NCI-H510A treated with DMSO at 0.1 percent for 48 hours (cell line): ENCODE results near the gene HOXA7.

Source experiments
- DNase-seq: peaks from one replicate; lab custom pipeline; 2025; lab: John Stamatoyannopoulos, UW

Gene HOXA7

DNA sequence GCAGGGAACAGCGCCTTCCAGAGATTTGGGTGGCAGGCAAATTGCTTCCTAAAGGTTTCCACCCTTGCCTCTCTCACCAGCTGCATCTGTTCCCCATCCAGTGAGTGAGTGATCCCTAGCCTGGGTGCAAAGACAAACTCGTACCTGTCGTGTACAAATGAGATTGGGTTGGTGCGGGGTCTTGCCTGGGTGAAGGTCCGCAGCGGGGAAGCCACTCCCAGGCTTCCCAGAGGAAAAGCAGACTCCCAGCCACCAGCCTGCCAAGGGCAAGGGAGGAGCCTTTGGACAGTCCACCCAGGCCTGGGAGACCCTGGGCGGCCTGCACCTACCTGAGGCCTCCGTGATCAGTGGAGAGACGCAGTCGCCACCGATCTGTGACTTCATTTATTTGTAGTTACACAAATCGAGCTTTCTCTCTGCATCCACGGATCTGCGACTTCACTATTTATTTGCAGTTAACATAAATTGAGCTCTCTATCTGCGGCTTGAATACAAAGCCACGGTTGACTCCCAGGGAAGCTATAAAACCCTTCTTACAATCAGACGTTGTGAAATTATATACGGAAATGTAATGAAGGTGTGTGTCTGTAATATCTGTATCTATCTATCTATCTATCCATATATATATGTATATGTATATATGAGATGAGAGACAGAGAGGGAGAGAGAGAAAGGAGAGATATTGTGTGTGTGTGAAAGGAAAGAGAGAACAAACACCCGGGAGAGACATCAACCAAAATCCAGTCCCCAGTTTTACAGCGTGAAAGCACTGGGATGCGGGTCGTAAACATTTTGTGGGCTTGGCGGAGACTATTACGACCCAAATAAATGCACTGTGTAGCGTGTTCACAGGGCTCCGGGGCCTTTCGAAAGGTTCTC lies 3.0 kb upstream of the HOXA7 start:
- peak; percentile 51 for DNase-seq

DNA sequence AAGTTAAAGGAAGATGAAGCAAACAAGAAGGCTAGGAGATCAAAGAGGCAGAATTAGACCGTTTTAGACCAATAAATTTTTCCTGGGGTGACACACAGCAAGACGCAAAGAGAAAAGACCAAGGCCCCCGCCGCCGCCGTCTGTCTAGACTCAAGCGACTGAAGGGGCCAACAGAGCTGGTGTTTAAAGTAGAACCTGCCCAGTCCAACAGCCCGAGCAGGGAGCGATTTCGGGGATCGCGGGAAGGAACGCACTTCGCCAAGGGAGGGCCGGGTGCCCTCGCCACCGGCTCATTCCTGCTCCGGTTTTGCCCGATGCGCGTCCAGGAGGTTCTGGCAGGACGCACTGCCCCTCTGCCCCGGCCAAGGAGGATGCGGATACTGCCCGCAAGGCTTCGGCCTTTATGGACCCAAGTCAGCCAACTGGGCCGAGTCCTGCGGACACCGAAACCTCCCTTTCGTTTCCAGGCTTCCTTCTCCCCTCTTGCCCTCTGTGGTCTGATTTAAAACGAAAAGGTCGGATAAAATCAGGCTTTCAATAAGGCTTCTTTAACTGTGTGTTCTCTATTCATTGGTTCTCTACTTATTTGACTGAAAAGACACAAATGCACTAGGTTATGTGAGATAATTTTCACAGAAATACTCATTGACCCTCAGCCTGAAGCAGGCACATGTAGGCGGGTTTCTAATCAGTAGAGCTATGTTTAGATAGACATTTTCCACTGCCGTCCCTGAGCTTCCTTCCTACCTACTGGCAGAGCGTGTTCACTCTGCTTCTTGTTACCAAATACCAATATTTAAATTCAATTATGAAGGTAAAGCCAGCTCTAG lies 2.2 kb upstream of the HOXA7 start:
- peak; percentile 24 for DNase-seq

DNA sequence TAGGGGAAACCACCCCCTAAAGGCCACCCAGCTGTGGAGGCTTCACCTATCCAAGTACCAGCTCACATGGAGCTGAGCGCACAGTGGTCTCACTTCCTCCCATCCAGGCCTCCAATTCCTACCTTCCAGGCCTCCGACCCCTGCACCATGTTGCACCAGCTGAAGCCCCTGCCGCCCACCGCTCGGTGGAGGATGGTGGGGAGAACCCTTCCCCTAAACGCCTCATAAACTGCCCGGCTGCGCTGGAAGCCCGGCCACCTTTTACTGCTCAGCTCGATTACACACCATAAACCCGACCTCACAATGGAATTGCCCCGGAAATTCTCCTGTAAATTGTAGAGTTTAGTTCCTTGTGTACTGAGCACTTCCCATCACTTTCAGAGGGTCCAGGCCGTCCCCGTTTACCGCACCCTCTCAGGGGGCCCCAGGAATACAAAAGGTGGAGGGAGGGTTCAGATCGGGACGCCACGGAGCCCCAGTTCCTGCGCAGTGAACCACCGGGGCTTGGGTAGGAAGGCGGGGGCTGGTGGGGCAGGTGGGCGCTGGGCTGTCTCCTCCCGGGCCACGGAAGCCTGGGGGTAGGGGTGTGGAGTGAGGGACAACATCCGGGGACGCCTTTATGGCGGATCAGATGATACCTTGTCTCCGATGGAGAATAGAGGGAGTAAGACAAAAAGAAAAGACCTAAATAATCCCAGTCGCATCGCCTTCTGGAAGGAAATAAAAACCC lies 1.4 kb upstream of the HOXA7 start:
- no peak for DNase-seq

DNA sequence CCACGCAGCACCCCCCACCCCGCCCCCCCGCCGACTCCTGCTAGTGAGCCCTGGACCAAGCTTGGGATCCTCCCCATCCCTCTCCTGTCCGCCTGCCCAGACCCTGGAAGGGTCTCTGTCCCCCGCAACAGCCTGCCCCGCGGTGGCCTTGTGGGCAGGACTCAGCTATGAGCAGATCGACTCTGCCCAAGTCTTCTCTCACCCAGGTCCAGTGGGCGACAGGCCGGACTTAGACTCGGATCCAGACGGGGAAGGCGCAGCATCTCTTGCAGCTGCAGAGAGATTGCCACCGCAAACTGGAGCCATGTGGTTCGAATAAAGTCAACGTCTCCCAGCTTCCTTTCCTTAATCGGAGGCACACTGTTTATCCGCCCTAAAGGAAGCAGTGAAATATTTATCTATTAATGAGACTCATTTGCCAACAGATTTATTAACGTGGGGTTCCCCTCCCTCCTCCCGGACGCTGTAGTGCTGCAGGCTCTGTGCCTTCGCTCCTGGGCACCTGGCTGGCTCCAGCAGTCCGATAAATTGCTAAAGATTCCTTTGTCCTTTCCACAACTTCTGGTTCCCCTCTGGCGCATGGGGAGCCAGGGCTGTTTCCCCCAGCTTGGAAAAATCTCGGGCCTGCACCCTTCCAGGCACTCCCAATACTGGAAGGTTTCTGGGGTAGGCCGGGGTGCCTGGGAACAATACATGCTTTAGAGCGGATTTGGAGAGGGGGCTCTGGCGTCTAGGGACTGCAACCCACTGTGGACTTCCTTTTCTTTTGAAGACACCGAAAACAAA lies 634 bp upstream of the HOXA7 start:
- no peak for DNase-seq

DNA sequence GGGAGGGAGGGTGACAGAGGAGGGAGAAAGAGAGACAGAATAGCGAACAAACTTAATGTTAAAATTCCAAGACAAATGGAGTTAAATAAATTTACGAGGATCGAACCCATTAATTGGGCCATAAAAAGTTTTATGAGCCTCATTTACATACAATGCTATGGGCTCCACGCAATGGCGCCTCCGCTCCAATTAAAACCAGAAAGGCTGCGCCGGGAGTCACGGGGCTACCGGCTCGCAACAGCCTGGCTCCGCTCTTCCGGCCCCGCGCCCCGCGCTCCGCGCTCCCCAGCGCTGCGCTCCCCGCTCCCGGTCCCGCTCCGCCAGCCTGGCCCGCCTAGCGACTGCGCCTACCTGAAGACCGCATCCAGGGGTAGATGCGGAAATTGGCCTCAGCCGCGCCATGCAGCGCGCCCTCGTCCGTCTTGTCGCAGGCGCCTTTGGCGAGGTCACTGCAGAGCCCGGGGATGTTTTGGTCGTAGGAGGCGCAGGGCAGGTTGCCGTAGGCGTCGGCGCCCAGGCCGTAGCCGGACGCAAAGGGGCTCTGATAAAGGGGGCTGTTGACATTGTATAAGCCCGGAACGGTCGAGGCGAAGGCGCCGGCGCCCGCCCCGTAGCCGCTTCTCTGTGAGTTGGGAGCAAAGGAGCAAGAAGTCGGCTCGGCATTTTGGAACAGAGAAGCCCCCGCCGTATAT lies 513 bp downstream of the HOXA7 start:
- DNase-seq = peak; percentile 61

DNA sequence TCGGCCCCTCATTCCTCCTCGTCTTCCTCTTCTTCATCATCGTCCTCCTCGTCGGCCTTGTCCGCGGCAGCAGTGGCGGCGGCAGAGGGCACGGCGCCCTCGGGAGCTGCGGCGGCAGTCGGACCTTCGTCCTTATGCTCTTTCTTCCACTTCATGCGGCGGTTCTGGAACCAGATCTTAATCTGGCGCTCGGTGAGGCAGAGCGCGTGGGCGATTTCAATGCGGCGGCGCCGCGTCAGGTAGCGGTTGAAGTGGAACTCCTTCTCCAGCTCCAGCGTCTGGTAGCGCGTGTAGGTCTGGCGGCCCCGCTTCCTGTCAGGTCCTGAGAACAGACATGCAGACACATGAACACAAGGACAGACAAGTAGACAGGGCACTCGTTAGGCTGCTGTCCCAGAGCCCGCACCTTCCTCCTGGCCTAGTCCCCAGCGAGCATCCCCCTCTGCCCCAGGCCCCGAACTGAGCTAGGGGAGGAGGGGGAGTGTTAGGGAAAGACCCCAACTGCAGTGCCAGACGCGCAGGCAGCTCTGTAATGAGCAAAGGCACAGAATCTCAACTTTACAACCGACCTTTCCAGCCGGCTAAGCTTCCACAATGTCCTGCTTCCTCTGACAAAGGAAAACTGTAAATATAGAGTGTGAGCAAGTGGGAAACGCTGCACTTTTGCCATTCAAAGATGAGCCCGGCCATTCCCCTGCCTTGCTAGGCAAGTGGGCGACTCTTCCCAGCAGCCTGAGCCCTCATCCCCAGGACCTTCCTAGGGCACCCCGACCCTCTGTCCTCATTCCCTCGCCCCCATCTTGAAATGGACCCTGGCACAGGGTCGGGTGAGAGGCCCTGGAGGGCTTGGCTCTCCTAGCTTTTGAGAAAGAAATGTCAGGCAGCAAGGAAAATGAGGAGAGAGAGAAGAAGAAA lies 1.3 kb downstream of the HOXA7 start:
- DNase-seq = no peak

DNA sequence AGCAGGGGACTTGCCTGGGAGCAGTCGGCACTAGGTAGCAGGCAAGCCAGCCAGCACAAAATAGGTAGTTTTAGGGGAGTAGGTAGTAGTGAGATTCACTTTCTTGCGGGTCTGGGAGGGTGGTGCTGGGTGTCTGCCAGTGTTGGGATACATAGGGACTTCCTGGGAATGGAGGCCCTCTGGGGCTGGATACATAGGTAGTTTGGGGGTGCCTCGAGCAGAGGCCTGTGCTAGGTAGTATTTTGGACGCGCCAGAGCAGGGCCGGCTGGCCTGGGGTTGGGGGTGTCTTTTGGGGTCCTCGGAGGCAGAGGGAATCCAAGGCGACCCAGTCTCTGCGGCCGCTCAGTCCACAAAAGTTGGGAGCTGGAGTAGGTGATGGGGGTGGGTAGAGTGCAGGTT lies 2.1 kb downstream of the HOXA7 start:
- DNase-seq = no peak

DNA sequence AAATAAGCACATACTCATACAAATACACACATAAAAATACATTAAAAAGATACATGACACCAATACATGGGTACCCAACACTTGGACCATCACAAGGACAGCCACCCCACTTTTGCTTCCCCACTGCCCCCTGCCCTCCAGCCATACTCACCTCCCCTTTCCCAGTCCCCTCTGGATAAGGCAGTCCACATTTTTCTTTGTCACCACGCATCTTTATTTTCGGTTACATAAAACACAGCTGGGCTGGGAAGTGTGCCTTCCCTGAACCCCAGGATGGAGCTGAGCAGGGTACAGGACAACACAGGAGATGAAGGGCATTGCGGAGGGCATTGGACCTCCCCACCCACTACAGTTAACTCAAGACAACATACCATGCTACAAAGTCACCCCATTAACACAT lies 2.9 kb downstream of the HOXA7 start:
- no peak for DNase-seq

DNA sequence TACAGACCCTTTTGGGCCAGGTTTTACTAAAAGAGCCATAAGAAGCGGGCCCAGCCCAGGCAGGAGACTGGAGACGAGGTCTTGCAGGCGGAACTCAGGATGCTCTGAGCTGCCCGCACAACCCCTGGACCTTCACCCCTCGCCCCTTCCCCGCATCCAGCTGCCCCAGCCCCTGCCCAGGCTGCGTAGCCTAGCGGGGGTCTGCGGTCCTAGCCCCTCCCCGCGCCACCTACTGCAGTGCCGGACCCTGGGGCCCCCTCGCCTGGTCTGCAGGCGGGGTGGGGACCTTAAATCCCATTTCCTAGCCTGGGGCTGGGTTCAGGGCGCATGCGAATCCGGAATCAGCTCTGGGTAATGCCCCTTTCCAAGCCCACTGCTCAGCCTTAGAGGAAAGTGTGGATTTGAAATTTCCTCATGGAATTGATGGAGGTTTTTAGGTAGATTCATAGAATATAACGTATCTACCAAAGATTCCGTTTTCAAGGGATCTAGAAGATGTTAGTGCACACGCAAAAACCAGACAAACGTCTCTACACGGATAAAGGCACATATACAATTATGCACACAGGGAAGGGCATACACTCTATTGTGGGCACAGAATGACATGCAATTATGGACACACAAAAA lies 3.5 kb downstream of the HOXA7 start:
- no peak for DNase-seq

DNA sequence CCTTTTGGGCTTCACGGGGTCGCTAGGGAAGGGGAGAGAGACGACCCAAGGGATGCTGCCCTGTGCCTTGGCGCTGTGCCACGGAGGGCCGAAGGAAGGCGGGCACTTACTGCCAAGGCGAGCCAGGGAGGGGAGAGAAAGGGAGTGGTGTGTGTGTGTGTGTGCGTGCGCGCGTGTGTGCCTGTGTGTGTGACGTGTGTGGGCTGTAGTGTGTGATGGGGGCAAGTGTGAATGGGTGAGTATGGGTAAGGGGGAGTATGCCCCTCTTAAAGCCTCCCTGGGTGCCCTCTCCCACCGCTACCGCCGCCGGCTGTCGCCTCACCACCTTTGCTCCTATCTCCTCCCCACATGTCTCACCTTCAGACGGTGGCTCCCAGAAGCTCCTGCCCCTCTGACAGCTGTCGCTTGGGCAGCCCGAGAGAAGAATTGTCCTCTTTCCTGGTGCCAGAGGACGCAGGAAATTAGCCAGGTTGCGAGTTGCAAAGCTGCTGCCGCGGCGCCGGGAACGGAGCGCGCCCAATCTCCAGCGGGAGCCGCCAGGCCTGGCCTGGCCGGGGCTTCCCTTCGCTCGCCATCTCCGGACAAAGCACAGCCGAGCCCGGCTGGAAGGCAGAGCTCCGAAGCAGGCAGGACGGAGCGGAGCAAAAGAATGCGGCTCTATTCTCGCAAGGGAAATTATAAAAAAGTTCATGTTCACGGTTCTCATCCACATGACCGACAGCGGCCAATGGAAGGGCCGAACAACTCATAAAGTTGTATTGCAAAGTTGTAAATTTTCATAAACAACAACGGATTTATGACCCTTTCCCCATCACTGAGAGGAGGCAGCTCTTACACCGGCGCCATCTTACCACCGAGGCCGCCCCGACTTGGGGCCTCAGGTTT lies 4.3 kb downstream of the HOXA7 start, which contains the start of gene HOXA3:
TSS of gene HOXA3 (minus strand) at position 653 of the 885 bp plus-strand sequence. CDS start 41,943 bp downstream, outside the sequence.
- no peak for DNase-seq

DNA sequence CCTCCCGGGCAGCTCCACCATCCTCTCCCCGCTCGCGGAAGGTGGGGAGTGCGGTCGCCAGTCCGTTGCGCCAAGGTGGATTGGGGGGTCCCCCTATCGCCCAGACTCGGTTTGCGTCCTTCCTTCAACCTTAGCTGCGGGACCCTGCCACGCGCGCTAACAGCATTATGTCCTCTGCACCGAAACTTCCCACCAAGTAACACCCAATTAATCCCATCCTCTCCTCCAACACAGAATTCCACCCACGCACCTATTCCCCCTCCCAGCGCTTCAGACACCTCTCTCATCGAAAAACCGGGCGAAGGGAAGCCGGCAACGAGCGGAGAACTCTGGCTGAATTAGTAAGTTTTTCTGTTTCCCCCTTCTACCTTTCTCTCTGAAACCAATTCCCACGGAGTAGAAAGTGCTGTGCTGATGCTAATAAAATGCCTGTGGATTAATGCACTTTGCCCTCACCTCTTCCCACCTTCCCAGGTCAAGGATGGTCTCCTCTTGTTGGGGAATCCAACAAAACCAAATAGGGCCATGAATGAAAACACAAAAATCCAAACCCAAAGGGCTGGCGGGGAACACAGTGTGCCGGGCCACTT lies 5.0 kb downstream of the HOXA7 start:
- DNase-seq = no peak

DNA sequence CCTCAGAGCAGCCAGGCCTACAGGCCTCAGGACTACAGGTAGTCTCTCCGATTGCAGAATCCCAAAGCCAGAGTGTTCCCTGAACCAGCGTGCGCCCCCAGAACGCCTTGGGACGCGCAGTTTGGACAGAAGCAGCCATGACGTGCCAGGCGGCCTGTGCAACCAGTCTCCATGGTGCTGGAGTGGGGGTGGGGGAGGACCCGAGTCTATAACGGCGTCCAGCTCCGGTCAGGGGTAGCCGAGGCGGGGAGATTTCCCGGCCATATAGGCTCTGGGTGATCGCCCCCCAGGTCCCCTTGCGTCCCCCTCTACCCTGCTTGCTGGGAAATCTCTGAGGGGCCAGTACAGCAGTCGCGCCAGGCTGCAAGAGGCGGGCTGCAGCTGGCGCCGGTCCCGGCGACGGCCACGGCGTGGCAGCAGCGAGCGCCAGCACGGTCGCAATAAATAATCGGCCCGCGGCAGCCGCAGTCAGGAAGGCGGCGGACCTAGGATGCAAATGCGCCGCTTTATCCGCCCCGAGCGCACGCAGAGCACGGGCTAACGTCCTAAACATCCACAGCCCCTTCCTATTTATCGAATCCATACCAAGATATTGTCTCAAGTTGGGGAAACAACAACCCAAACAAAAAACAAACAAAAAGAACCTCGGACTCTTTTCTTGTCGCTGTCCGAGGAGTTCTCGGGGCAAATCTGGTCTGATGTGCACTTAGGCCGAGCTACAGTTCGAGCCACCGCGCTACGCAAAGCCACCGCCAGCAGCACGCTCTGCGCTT lies 5.7 kb downstream of the HOXA7 start:
- DNase-seq = peak; percentile 84

DNA sequence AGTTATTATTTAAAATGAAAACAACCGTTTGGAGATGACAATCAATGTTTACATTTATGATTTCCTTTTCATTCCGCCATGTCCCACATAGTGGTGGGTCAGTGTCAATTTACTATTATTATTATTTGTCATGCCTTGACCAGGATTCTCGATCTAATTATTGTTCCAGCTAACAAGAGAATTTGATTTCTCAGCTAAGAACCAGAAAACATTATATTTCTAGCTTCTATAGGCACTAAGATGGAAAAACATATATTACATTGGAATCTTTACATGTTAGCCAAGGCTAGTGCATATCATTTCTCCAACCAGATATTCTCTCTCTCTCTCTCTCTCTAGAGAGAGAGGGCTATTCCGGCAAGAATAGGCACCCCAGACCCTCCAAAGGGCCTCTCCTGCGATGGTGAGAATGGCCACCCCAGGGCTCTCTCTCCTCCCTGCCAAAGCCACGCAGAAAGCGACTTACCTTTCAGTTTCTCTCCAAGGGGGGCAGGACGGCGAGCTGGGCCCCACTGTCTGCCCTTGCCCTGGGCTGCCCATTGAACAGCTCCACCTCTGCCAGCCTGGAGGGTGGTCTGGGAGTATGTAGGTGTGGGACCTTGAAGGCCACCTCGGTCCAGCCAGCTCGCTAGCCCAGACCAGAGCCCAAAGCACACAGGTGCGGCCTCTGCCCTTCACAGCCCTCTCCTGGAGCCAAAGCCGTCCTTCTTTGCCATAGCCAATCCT lies 6.5 kb downstream of the HOXA7 start:
- DNase-seq = peak; percentile 64

DNA sequence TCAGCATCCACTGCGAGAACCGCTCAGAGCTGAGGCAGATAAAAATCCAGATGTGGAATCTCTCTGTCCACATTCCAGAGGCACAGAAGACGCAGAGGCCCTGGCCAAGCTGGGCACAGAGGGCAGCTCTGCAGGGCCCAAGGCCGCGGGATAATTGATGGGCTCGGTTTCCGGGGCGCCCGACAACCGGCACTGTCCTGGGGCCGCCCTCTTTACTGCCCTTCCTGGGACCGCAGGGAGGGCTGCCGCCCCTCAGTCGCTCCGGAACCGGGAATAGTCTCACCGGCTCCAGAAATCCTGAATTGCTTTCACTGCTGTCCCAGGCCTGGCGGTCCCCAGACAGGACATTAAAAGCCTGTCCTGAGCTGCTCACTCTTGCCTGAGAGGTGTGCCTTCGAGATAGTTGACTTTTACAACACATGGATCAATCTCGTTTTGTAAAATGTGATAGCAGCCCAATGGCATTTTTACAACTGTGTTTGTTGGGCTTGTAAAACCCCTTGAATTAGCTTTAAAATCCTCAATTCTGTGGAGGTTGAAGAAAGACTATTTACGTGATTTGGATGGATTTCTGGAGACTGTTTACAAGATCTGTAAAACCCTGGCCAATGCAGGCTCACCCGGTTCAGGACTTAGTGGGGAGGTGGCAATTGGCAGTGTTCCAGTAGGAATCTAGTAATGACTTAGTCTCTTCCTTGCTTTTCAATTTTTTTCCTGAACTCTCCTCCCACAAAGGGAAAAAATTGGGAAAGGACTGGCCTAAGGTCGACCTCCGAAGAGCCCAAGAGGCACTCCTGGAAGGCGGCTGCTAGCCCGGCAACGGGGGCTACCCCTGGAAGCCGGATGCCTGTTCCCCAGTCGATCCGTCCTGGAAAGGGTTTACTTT lies 7.5 kb downstream of the HOXA7 start:
- DNase-seq = peak; percentile 63

DNA sequence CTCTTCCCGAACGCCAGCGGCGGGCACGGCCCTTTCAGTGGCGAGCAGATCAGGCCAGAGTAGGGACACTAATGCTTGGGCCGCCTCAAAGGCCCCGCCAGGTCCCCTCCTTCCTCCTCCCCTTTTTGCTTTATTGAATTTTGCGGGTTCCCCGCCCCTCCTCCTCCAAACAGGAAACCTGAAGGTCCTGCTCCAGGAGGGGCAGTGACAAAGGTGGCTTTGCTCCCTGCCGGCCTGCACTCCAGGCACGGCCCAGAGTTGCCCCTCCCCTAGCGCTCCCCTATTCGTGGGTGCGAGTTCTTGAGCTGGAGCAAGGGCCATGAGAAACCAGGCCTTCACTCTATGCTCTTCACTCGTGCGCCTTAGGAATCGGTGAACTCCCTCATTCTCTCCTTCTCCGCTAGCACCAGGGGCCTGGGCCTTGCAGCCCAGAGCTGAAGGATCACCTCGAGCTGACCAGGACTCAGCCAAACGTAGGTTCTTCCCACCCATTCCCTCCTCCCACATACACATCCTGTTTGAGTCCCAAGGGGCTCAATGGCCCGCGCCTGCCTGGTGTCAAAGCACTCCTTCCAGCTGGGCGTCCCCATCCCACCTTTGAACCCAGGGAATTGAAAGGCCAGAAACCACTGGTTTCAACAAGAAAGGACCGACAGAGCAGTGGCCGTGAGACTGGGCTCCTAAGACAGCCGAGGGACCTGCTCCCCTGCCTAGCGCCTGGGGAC lies 8.3 kb downstream of the HOXA7 start:
- DNase-seq = peak; percentile 79
